GM13976 (cell line): ENCODE results near the gene APPL1.

ENCODE experiments used
- DNase-seq: peaks from one replicate; pipeline ENCODE4 v3.0.0; 2012; ENCODE audit warnings: low spot score
- CTCF ChIP-seq: IDR thresholded peaks from 2 replicates; pipeline ENCODE4 v1.5.1; 2012; ENCODE audit warnings: borderline replicate concordance, mild to moderate bottlenecking; ENCODE audit not compliant: insufficient read depth; ENCODE audit errors: extremely low read depth, missing control alignments, control extremely low read depth
- in situ Hi-C: fragments of 300-500 bp; cut with MboI; formaldehyde crosslinking; loops from one replicate; pipeline ENCODE4 v1.12.0; 2022; ENCODE audit warnings: low sequenced_read_pairs, mixed read lengths, inconsistent platforms; ENCODE audit not compliant: unreplicated experiment

APPL1 gene

GRCh38 chr3:57309769-57310360 lies 82.3 kb downstream of the APPL1 start:
- in situ Hi-C loops, result no loop called here
- TF ChIP-seq CTCF, result no peak
- DNase-seq, result no peak

GRCh38 chr3:57314204-57314603 lies 86.7 kb downstream of the APPL1 start:
- DNase-seq, result no peak
- no peak for TF ChIP-seq CTCF
- in situ Hi-C loops, result no loop called here
